Hepatocyte (in vitro differentiated cells): ENCODE data around the gene IRX3. TPM values are rescaled to one million over a fixed set of nuclear protein-coding genes. Genes with fewer than 3 reads are reported as not detected.

Experiments used
- DNase-seq: peaks from one replicate; pipeline ENCODE4 v3.0.0-alpha.2; 2016; ENCODE audit warnings: low spot score
- H2AFZ ChIP-seq: fragments of 200-600 bp; sonication (generic); 2 replicates; pipeline ENCODE4 v1.6.0; 2016; ENCODE audit warnings: antibody characterized with exemption, mild to moderate bottlenecking
- H3K27ac ChIP-seq: fragments of 200-600 bp; sonication (generic); 2 replicates; pipeline ENCODE4 v1.5.1; 2016; ENCODE audit warnings: mild to moderate bottlenecking
- H3K27me3 ChIP-seq: fragments of 200-600 bp; sonication (generic); 2 replicates; pipeline ENCODE4 v1.6.1; 2016
- H3K36me3 ChIP-seq: fragments of 200-600 bp; sonication (generic); replicated peaks from 2 replicates; pipeline ENCODE4 v1.5.1; 2016; ENCODE audit warnings: low read depth; ENCODE audit not compliant: insufficient read depth
- H3K4me1 ChIP-seq: fragments of 200-600 bp; sonication (generic); 2 replicates; pipeline ENCODE4 v1.5.1; 2016; ENCODE audit warnings: mild to moderate bottlenecking, moderate library complexity; ENCODE audit not compliant: insufficient read depth
- H3K4me2 ChIP-seq: fragments of 200-600 bp; sonication (generic); 2 replicates; pipeline ENCODE4 v1.6.0; 2016
- H3K4me3 ChIP-seq: fragments of 200-600 bp; sonication (generic); 2 replicates; pipeline ENCODE4 v1.5.1; 2016; ENCODE audit warnings: mild to moderate bottlenecking
- H3K79me2 ChIP-seq: fragments of 200-600 bp; sonication (generic); 2 replicates; pipeline ENCODE4 v1.6.0; 2017; ENCODE audit warnings: mild to moderate bottlenecking
- H3K9me2 ChIP-seq: fragments of 200-600 bp; sonication (generic); replicated peaks from 2 replicates; pipeline ENCODE4 v1.6.0; 2017; ENCODE audit warnings: mild to moderate bottlenecking; ENCODE audit not compliant: insufficient read depth
- H3K9me3 ChIP-seq: fragments of 200-600 bp; sonication (generic); 2 replicates; pipeline ENCODE4 v1.5.1; 2016; ENCODE audit warnings: low read depth, mild to moderate bottlenecking
- H4K20me1 ChIP-seq: fragments of 200-600 bp; sonication (generic); 2 replicates; pipeline ENCODE4 v1.6.0; 2016; ENCODE audit warnings: mild to moderate bottlenecking; ENCODE audit not compliant: insufficient read depth, poor library complexity, severe bottlenecking
- EZH2 ChIP-seq: fragments of 200-600 bp; sonication (generic); IDR thresholded peaks from 2 replicates; pipeline ENCODE4 v1.6.1; 2016; ENCODE audit warnings: antibody characterized with exemption, mild to moderate bottlenecking, borderline replicate concordance
- EZH2phosphoT487 ChIP-seq: fragments of 200-600 bp; sonication (generic); IDR thresholded peaks from one replicate; pipeline ENCODE4 v1.6.1; 2018; ENCODE audit warnings: antibody characterized with exemption, mild to moderate bottlenecking, low read depth, moderate library complexity; ENCODE audit not compliant: unreplicated experiment, severe bottlenecking
- WGBS: methylation state at CpG from one replicate; pipeline ENCODE4 v1.1.6; 2016; ENCODE audit warnings: low lambda C conversion rate; ENCODE audit errors: missing lambda C conversion rate; 5-methylcytosine and 5-hydroxymethylcytosine counted together
- polyA plus RNA-seq: library from polyadenylated mRNA; unstranded; fragments of >200 nt; fragmentation: Nextera tagmentation; extraction: Ambion mirVana; gene quantifications from 2 replicates; pipeline ENCODE4 v1.2.1, GENCODE V29; 2016
- total RNA-seq: library from RNA; depleted of rRNA; stranded (reverse); fragments of >200 nt; gene quantifications from 2 replicates; pipeline ENCODE4 v1.2.3, GENCODE V29; 2014
- TF ChIP-seq, protein P1 (sequence below): fragments of 200-600 bp; sonication (generic); IDR thresholded peaks from 2 replicates; pipeline ENCODE4 v1.5.1; 2016; ENCODE audit warnings: antibody characterized with exemption, mild to moderate bottlenecking; ENCODE audit not compliant: poor library complexity

The IRX3 gene
- total and polyA plus RNA-seq, 2 experiments from 2014 or later, result 1.8 to 4.4 TPM

DNA sequence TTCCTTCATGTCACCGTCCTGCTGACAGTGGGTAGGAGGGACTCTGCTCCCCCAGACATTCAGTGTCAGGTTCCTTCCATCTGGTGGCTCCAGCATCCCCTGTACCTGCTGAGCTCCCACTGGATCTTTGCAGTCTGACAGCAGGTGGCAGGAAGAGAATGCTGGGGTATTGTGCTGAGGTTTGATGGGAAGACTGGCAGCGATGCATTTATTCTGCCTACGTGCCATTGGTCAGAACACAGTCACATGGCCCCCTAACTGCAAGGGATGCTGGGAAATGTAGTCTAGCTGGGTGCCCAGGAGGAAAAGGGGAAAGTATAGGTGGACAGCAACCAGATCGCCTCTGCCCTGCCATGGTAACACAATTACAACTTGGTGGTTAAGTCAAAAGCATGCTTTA, 44.4 kb downstream of the IRX3 start:
- Histone ChIP-seq H3K4me1 (no peaks in the 10 kb centered on the region), H3K36me3 (no peaks in the 10 kb centered on the region), H3K27me3 (no peaks in the 10 kb centered on the region), H3K9me3 (no peaks in the 10 kb centered on the region), H3K27ac (no peak overlapping the region), H3K79me2 (no peaks in the 10 kb centered on the region), H4K20me1 (no peaks in the 10 kb centered on the region), H3K4me2 (no peak overlapping the region), H2AFZ (no peak overlapping the region), H3K9me2 (no peaks in the 10 kb centered on the region), H3K4me3 (no peak overlapping the region)
- TF ChIP-seq EZH2phosphoT487 (no peak), EZH2 (no peak)
- TF ChIP-seq, protein P1, sequence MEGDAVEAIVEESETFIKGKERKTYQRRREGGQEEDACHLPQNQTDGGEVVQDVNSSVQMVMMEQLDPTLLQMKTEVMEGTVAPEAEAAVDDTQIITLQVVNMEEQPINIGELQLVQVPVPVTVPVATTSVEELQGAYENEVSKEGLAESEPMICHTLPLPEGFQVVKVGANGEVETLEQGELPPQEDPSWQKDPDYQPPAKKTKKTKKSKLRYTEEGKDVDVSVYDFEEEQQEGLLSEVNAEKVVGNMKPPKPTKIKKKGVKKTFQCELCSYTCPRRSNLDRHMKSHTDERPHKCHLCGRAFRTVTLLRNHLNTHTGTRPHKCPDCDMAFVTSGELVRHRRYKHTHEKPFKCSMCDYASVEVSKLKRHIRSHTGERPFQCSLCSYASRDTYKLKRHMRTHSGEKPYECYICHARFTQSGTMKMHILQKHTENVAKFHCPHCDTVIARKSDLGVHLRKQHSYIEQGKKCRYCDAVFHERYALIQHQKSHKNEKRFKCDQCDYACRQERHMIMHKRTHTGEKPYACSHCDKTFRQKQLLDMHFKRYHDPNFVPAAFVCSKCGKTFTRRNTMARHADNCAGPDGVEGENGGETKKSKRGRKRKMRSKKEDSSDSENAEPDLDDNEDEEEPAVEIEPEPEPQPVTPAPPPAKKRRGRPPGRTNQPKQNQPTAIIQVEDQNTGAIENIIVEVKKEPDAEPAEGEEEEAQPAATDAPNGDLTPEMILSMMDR, result no peak
- DNase-seq, result no peak
- 89% methylated on average over 4 of the region's 4 CpGs for WGBS

DNA sequence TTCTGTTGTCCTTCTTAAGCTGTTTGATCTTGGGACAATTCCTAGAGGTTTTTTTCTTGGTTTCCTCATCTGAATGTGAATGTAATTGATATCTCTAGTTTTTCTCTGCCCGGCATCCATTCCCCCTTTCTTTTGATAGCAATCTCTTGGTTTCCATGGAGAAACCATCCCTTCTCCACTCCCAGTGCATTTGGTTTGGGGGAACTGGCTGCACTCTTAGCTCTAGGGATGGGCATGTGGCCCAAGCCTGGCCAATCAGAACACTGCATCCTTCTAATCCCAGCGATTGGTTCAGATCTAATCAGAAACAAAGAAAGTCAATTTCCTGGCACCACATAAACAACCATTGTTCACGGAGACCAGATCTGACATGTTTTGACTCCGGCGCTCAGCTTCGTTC, 45.1 kb downstream of the IRX3 start:
- Histone ChIP-seq H3K4me2 (no peak overlapping the region), H4K20me1 (no peaks in the 10 kb centered on the region), H3K27me3 (no peaks in the 10 kb centered on the region), H2AFZ (no peak overlapping the region), H3K27ac (no peak overlapping the region), H3K4me3 (no peak overlapping the region), H3K36me3 (no peaks in the 10 kb centered on the region), H3K79me2 (no peaks in the 10 kb centered on the region), H3K9me3 (no peaks in the 10 kb centered on the region), H3K9me2 (no peaks in the 10 kb centered on the region), H3K4me1 (no peaks in the 10 kb centered on the region)
- 95% methylated on average over 6 of the region's 6 CpGs for WGBS
- TF ChIP-seq EZH2phosphoT487, result no peak
- TF ChIP-seq, protein P1, result no peak
- TF ChIP-seq EZH2, result no peak
- no peak for DNase-seq

DNA sequence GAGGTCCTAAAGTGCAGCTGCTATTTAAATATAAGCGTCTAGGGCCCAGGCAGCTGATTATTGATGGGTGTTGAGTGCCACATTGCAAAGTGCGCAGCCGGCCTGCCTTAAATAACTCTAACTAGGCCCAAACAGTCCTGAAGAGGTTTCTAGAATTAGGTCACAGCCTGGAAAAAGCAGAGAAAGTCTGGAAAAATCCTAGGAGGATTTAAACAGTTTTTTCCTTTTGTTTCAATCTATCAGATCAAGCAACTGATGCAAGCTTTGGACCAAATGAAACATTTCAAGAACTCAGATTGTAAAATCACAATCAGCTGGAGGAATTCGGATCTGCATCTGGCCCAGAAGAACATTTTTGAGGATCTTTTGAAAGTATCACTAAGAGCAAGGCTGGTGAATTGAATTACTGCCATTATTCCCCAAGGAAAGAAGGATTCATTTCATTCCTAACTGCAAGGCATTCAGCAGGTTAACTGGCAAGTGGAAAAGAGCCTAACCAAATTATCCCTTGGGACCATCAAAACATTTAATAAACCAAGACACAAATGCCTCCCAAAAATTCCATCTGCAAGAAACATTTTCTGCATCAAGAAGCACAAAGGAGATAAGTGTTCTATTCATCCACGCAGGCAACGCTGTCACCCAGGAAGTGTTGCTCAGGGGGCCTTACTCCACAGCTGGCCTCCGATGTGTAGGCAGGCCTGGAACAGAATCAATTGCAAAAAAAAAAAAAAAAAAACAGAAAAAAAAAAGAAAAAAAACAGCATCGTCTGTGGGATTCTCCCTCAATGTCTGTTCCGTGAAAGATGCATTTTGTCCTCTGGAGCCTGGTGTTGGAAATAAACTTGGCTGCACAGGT, 46.1 kb downstream of the IRX3 start:
- TF ChIP-seq, protein P1, result no peak
- TF ChIP-seq EZH2phosphoT487 (no peak), EZH2 (no peak)
- Histone ChIP-seq H3K27ac (no peak overlapping the region), H3K79me2 (no peaks in the 10 kb centered on the region), H3K27me3 (no peaks in the 10 kb centered on the region), H3K4me3 (no peak overlapping the region), H3K9me3 (no peaks in the 10 kb centered on the region), H3K36me3 (no peaks in the 10 kb centered on the region), H2AFZ (no peak overlapping the region), H4K20me1 (no peaks in the 10 kb centered on the region), H3K9me2 (no peaks in the 10 kb centered on the region), H3K4me1 (no peaks in the 10 kb centered on the region), H3K4me2 (no peak overlapping the region)
- DNase-seq, result no peak
- WGBS, result 83% methylated on average over 9 of the region's 9 CpGs
